HUDEP-2 (cell line): ENCODE measurements around the gene MXD3.
A peak's percentile ranks its signal among the peaks of the same experiment; 100 is the strongest.
"Not testable (repeated sequence)": the region's sequence is repeated elsewhere in the genome, so short reads cannot be mapped to it uniquely, and the experiment has no call there.

Source experiments
- DNase-seq, 76 experiments: peaks; one replicate each; lab custom pipeline; 2025; ENCODE audit not compliant: unreplicated experiment in 76 of 76; lab: John Stamatoyannopoulos, UW

Gene MXD3

GRCh38 chr5:177306674-177307543 lies 4.8 kb downstream of the MXD3 start:
- DNase-seq, result no peak

- DNase-seq, result not testable (repeated sequence)
These were observed 5.5 kb downstream of the MXD3 start for GRCh38 chr5:177306103-177306640.

GRCh38 chr5:177304392-177305119 lies 7.1 kb downstream of the MXD3 start:
- peak in 3 of 76 experiments; percentile 23 to 38 (median 30) for DNase-seq

- peak in 3 of 76 experiments; percentile 41 to 50 (median 48) for DNase-seq
These were observed 7.7 kb downstream of the MXD3 start for GRCh38 chr5:177303925-177304391.

GRCh38 chr5:177303121-177303924 lies 8.4 kb downstream of the MXD3 start, which contains the start of the genes PRELID1 and RAB24:
TSS of gene PRELID1 (plus strand) at chr5:177303799. CDS start at chr5:177303986, 187 bp downstream.
TSS of gene RAB24 (minus strand) at chr5:177303719. CDS start at chr5:177303288, 431 bp downstream.
- peak in 72 of 76 experiments; percentile 6 to 84 (median 70) for DNase-seq

- DNase-seq, result peak in 8 of 76 experiments; percentile 13 to 46 (median 18)
These were observed 9.2 kb downstream of the MXD3 start for GRCh38 chr5:177302354-177303110.

- no peak for DNase-seq
These were observed 10.1 kb downstream of the MXD3 start for GRCh38 chr5:177301503-177302165.

- no peak for DNase-seq
These were observed 10.7 kb downstream of the MXD3 start for GRCh38 chr5:177300951-177301350.

- DNase-seq, result peak in 3 of 76 experiments; percentile 4 to 11 (median 11)
These were observed 11.3 kb downstream of the MXD3 start for GRCh38 chr5:177300236-177300880.

GRCh38 chr5:177299697-177300096 lies 12.0 kb downstream of the MXD3 start:
- DNase-seq, result no peak

GRCh38 chr5:177297922-177298321 lies 13.8 kb downstream of the MXD3 start:
- no peak for DNase-seq

GRCh38 chr5:177296581-177296980 lies 15.1 kb downstream of the MXD3 start:
- no peak for DNase-seq

- no peak for DNase-seq
These were observed 15.8 kb downstream of the MXD3 start for GRCh38 chr5:177295924-177296323.

GRCh38 chr5:177294632-177295031 lies 17.1 kb downstream of the MXD3 start:
- no peak for DNase-seq

GRCh38 chr5:177293819-177294581 lies 17.7 kb downstream of the MXD3 start:
- no peak for DNase-seq

- DNase-seq, result no peak
These were observed 20.0 kb downstream of the MXD3 start for GRCh38 chr5:177291735-177292134.

- no peak for DNase-seq
These were observed 20.7 kb downstream of the MXD3 start for GRCh38 chr5:177290816-177291596.
